GM19023 (cell line): ENCODE data around the gene KRTAP5-6.

Experiments
- ATAC-seq: cut with Tn5 transposase; IDR thresholded peaks from one replicate; pipeline ENCODE4 v1.9.1; 2021; ENCODE audit warnings: mild to moderate bottlenecking, moderate library complexity; ENCODE audit not compliant: unreplicated experiment

Gene KRTAP5-6, protein sequence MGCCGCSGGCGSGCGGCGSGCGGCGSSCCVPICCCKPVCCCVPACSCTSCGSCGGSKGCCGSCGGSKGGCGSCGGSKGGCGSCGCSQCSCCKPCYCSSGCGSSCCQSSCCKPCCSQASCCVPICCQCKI

DNA sequence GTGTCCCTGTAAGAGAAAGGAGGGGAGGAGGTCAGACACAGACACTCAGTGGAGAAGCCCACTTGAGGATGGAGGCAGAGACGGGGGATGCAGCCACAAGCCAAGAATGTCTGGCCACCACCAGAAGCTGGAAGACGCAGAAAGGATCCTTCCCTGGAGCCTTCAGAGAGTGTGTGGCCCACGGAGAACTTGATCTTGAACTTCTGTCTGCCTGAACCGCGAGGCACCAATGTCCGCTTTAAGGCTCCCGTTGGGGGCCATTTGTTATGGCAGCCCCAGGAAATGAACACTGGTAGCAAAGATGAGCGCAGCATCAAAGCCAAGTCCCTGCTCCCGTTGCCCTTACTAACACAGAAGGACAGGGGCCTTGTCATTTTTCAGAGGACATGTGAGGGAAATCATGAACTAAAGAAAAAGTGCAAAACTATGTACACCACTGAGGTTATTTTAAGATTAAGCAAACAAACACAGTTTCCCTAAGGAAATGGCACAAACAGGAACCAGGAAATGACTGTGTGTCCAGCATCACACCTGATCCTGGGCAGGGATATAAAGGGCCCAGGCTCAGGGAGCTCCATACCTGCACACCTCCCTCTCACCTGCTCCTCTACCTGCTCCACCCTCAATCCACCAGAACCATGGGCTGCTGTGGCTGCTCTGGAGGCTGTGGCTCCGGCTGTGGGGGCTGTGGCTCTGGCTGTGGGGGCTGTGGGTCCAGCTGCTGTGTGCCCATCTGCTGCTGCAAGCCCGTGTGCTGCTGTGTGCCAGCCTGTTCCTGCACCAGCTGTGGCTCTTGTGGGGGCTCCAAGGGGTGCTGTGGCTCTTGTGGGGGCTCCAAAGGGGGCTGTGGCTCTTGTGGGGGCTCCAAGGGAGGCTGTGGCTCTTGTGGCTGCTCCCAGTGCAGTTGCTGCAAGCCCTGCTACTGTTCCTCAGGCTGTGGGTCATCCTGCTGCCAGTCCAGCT, at the start of gene KRTAP5-6:
Gene KRTAP5-6 (plus strand): TSS at position 588 of the 963 bp plus-strand sequence. CDS start 51 bp downstream, at position 639.
- no peak for ATAC-seq

DNA sequence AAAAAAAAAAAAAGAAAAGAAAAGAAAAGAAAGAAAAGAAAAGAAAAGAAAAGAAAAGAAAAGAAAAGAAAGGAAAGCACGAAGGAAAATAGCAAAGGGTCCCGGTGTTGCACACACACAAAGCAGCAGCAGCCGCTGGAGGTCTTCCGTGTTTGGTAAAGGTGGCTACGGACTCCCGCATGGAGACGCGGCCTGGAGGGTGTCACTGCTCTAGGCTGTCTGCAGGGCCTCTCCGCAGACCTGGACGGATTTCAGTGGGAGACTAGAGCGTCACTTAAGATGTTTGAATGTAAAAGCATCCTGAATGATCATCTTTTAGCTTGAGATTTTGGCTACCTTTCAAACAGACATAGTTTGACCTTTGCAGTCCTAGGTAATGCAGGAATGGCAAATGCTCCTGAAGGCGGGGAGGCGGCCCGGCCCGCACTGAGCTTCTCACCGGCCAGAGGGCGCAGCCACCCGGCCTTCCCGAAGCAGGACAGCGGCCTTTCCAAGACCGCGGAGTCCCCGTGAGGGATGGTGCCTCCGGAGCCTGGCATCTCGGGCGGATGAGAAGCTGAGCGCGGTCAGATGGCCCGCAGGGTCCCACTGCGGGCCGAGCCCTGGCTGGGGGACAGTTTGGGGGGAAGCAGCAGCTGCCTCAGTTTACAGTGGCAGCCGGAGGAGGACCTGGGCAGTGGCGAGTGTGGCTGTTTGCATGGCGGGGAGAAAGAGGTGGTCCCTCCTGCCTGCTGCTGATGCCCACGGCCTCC, 48.9 kb upstream of the KRTAP5-6 start:
- no peak for ATAC-seq

DNA sequence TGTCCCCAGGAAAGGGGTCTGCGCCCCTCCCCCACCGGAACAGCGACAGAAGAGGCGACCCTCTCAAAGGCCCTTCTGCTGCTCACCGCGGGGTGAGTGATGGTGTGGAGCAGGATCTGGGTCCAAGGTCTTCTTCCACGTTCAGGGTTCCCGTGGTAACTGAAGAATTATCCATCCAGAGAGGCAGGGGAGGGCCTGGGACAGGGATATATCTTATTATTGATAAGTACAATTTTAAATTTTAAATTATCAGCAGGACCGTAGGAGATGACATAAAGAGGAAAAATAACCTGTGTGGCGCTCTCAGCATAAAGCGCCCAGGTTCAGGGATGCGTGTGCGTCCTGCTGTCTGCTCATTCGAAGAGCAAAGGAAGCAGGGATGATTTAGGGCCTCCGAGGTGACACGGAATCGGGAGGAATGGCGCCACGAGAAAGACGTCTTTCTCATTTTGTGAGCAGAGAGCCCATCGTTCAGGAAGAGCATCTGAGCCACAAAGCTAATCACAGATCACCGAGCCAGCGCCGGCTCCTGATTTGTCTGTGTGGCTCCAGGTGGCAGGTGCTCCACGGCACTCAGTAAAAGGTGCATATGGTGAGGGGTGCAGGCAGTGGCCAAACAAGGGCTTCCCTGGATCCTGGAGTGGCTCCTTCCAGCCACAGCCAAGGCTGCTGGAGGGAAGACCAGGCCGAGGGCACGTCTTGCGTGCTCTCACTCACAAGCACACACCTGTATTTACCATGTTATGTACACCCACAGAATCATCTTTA, 48.2 kb upstream of the KRTAP5-6 start:
- ATAC-seq, result no peak

DNA sequence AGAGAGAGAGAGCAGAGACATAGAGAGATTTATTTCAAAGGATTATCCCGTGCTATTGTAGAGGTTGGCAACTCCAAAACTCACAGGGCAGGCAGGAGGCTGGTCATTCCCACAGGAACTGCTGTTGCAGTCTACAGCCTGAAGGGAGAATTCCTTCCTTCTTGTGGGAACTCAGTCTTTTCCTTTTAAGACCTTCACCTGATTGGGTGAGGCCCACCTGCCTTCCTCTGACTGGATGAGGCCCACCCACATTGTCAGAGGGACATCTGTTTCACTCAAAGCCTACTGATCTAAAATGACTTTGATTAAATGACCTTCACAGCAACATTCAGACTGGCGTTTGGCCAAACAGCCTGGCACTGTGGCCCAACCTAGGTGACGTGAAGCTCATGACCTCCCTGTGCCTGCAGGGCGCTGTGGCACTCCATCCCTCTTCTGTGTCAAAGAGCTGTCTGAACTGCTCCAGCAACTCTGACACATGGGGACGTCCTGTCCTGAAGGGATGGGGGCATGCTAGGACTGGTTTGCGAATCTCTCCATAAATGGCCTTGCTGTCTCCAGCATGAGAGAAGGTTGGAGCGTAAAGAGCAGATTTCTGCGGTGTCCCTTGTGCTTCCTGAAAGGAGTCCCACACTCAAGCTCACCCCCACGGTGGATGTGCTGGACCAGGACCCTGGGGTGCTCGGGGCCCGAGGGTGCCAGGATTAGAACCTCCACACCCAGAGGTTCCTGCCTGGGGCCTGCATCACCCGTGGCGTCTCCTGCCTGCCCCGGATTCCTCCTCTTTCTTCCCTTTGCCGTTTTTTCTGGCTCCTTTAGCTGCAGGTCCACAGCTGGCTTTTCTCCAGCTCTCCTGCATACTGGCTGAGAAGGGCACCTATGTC, 46.7 kb upstream of the KRTAP5-6 start:
- no peak for ATAC-seq

DNA sequence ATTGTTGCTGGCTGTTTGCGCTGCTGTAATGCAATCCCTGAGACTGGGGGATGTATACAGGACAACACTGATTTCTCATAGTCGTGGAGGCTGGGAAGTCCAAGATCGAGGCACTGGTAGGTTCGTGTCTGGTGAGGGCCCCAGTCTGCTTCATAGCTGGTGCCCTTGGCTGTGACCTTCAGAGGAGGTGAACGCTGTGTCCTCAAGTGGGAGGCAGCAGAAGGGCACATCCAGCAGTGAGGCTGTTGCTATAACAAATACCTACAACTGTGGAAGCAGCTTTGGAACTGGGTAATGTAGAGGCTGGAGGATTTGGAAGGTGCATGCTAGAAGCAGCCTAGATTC, 46.1 kb upstream of the KRTAP5-6 start:
- no peak for ATAC-seq

DNA sequence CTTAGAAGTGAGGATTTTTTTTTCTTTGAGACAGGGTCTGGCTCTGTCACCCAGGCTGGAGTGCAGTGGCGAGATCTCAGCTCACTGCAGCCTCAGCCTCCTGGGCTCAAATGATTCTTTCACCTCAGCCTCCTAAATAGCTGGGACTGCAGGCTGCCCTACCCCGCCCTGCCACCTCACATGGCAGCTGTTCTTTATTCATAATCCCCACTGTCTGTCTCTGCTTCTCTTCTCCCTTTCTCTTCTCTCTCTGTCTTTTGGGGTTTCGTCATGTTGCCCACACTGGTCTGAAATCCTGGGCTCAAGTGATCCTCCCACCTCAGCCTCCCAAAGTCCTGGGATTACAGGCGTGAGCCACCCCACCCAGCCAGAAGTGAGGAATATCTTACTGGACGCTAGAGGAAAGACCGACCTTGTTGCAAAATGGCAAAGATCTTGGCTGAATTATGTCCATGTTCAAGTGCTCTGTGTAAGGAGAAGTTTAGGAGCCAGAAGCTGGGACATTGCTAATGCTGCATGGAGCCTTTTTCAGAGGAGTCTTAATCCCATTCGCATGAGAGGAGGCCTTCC, 45.5 kb upstream of the KRTAP5-6 start:
- ATAC-seq, result no peak

DNA sequence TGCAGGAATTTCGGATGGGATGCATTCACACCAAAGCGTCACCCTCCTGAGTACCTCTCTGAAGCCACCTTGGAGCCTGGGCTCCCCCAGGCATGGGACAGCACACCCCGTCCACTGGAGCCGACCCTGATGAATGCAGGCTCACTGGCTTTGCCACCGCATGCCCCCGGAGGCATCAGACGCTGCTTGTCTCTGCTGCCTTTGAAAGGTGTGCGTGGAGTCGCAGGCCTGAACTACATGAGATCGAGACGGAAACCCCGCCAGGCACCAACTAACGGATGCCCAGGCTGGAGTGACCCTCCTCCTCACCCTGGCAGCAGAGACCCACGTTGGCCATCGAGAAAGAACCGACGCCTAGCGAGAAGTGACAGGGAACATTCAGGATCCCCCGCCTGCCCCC, 45.0 kb upstream of the KRTAP5-6 start:
- ATAC-seq, result no peak

DNA sequence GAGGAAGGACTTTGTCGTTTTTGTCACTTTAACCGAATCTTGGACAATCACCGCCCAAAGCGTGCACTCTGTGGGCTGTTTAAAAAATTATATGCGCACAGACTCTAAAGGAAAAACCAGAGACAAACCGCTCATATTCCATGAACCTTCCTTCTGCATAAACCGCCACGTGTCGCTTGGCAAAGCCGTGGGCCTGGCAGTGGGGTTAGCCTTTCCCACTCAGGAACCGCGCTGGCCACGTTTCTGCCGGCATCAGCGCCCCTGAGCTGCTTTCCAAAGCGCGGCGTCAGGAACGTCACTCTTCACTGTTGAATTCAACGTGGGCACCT, 44.6 kb upstream of the KRTAP5-6 start:
- no peak for ATAC-seq

DNA sequence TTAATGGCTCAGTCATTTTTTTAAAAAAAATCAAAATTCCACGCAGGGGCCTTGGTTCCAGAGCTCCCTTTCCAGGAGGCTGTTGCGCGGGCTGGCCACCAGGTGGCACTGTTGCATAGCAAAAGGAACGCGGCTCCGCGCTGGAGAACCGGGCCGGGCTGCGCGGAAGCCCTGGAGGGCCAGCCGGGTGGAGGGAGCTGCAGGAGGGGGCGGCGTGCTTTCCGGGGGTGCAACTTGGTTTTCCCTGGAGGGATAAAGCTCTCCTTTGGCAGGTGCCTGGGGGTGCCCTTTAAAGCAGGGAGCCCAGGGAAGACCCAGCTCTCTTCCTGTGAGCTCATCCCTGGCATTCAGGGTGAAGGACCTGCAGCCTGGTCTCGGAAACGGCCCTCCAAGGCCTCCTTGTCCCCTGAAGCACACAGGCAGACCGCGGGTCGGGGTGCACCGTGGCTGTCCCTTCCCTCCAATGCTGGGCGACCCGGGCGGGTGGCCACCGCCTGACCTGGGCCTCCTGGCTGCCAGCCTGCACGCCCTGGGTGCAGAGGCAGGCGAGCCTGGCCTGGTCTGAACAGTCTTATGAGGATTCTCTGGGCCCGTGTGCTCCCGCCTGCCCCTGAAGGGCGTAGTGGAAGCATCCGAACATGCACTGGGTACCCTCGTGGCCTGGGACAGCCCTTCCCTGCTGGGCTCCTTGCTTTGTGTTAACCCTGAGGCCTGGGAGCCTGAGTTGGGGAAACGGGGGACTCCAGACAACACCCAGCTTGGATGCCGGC, 44.0 kb upstream of the KRTAP5-6 start:
- ATAC-seq, result no peak

DNA sequence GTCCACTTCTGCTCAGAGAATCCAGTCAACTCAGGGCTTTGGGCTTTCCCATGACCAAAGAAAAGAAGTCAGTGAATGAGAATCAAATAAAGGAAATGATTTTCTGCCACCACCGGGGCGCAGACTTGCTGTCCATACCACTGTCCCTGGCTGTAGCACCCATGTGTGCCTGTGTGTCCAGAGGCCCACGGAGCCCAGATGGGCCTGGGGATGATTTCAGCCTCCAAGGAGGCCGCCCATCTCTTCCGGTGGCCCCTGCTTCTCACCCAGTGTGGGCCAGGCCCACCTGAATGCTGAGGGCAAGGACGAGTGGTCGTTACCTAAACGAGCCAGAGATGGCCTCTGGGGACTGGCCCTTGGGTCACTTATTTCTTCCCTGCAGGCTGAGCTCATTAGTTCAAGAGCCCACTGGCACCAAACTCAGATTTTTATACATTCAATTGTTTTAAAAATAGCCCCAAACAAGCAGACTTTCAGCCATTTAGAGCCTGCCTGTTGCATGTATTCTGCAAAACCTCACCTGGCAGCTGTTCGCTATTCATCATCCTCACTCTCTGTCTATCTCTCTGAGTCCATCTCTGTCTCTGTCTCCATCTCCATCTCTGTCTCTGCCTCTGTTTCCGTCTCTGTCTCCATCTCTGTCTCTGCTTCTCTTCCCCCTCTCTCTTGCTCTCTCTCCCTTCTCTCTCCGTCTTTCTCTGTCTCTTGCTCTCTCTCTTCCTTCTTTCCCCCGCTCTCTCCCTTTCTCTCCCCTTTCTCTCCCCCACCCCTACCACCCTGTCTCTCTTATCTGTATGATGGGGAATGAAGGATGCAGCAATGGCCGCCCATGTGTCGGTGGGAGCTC, 43.2 kb upstream of the KRTAP5-6 start:
- ATAC-seq, result no peak

DNA sequence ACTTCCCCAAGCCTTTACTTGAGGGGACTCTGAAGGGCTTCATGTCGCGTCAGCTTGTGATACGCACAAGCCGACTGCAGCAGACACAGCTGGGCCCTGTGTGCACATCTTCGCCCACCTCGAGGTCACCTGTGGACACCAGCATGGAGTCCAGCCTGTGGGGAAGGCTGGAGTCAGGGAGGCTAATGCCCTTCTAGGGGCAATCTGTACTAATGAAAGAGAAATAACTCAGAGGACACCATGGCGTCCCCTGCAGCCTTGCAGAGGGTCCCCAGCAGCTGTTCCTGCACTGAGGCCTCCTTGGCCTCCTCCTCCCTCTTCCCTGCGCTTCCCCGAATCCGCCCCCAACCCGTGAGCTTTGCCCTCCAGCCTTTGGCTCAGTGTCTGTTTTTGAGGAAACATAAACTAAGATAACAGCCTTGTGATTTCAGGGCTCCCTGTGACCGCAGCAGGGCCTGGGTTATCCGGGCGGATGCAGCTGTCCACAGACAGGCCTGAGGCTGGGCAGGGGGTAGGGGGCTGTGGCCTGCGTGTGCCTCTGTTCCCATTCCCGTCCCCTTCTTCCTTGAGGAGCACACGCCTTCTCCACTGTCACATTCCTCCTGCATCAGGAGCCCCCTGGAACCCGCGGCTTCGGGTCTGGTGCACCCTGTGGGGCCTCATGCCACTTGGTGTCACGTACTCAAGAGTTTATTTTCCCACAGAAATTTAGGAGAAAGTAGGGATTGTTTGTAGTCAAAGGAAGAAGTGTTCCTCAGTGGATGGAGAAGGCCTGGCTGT, 42.4 kb upstream of the KRTAP5-6 start:
- no peak for ATAC-seq

DNA sequence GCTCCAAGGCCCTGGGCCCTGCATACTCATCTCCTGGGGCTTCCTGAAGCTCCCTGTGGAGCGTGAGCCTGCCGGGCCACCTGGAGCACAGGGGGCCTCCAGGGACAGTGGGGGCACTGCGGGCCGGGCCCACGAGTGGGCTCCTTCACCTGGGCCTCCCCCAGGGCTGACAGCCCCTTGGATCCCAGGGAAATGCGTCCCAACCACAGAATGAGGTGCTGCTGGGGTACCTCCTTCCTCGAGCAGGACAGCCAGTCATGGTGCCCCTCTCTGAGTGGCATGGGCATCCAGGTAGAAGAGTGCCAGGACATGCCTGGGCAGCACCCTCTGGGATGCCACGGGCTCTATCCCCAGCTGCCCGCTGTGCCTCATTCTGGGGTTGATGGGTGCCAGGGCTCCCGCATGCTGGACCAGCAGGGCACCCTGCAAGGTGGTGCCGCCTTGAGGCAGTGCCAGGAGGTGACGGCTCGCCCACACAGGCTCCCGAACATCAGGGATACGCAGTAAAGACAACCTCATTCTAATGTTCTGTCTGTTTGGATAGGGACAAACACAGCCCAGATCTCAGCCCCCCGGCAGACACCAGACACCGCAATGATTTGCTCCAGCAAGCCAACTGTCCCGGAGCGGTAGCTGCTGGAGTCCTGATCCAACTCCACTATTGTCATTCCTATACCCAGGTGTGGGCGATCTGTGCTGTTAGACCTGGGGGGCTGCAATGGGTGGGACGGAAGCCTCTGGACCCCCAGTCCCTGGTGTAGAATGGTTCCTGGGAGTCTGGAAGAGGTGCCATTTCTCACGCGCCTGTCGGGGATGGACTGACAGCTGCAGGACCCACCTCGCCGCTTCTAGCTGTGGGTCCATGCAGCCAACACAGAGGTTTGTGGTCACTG, 41.6 kb upstream of the KRTAP5-6 start:
- no peak for ATAC-seq

DNA sequence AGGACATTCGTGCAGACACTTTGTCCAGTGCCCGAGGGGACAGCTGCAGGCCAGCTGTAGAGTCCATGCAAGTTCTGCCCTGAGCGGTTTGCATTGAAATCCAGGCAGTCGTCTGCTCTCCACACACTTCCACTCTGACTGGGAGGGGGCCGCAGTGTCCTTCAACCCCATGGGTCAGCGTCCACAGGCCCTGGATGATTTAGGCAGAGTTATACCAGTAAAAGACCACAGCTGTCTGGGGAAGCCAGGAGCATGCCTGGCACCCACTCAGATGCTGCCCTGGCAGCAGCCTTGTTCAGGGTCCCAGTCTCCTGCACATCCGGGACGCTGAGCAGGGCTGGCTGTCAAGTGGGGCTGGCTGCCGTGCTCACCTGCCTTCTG, 40.9 kb upstream of the KRTAP5-6 start:
- ATAC-seq, result no peak

DNA sequence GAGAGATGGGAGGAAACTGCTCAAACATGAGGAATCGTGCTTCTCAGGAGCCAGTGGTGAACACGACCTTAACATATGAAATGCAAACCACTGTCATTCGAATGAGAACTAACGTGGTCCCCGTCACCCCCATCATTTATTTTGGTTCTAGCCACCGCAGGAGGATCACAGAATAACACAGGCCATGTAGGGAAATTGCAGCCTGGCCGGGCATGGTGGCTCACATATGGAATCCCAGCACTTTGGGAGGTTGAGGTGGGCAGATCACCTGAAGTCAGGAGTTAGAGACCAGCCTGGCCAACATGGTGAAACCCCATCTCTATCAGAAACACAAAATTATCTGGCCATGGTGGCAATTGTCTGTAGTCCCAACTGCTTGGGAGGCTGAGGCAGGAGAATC, 40.3 kb upstream of the KRTAP5-6 start:
- no peak for ATAC-seq

DNA sequence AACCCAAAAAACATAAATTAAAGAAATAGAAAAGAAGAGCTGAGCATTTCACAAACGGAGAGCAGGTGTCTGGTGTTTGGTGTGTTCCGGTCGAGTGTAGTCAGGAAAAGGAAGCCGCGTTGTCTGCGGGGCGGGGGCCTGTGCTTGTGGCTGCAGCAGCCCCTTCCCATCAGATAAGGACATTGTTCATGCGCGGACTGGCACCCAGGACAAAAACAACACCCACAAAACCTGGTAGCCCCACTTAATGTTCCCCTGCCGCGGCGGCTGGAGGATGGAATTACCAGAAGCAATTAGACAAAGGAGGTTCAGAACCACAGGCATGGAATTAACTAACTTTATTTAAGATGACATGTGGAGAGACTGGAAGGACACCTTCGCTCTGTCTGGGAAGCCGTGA, 37.5 kb upstream of the KRTAP5-6 start:
- ATAC-seq, result no peak

DNA sequence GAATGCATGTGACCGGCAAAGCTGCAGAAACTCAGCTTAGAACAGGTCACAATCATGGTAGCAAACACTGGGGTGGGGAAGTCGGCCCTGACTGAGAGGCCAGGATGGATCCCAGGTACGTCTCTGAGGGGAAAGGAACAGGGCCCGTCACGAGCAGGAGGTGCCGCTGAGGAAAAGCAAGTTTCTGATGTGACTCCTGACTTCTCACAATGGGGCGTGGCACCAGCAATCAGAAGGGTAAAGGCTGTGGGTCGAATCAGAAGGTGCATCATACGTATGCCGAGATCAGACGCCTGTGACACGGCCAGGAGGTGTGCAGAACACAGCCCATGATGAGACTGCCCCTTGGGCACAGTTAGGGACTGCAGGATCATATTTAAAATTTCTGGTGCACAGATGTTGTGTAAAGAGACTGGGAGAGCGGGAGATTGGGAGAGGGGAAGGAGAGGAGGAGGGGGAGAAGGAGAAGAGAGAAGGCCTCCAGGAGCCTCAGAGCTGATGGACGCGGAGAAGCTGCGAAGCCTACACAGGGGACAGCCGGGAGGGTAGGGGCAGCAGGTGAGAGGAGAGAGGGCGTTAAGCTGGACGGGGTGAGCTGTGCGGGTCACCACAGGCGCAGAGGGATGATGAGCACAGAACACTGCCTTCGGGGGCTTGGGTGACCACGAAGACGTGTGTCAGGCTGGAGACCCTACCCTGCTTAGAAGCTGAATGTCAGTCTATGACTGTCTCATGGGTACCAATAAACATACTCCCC, 36.7 kb upstream of the KRTAP5-6 start:
- ATAC-seq, result no peak
